Measurements from ENCODE around the gene SDCBP2. TPM values are rescaled to one million over a fixed set of nuclear protein-coding genes. Genes with fewer than 3 reads are reported as not detected.

The SDCBP2 gene
- total and polyA plus RNA-seq, 2 of the 8 experiments (the other 6 are each of a cell fraction or from before 2014, with no cell fraction given) = 4.2 to 6.7 TPM

- peaks cover 14 to 85% of the 10 kb centered on the region in 2 experiments for H3K79me2 ChIP-seq (ENCODE audit: control insufficient read depth in 1 of 2, insufficient read depth in 2 of 2, low read length in 2 of 2)
- peaks cover 25% of the 10 kb centered on the region for H3K79me1 ChIP-seq (ENCODE audit: low read depth, low read length)
- peaks cover 24 to 52% of the 10 kb centered on the region in 2 experiments for H4K20me1 ChIP-seq (replicated peaks in 1 of 2; ENCODE audit: control insufficient read depth in 1 of 2, insufficient read depth in 2 of 2, low read length in 2 of 2)
- H4K8ac ChIP-seq (ENCODE audit: extremely low read depth, insufficient read depth, low read length) = peak overlapping the region; percentile 29; the same call in 1 of the 2 replicates
- no peaks in the 10 kb centered on the region for H3K23me2 ChIP-seq (ENCODE audit: low read depth, low read length)
- no peaks in the 10 kb centered on the region for H3K27me3 ChIP-seq (replicated peaks in 1 of 4; ENCODE audit: control insufficient read depth in 3 of 4, extremely low read depth in 1 of 4, insufficient read depth in 3 of 4, low read length in 3 of 4)
- H3K14ac ChIP-seq (ENCODE audit: insufficient read length) = no peak overlapping the region
- no peak overlapping the region for H2BK120ac ChIP-seq (replicated peaks; ENCODE audit: low read depth, low read length)
- peaks cover 0 to 17% (median 2%) of the 10 kb centered on the region in 4 experiments; a peak in 4 of 7 replicates for H3K4me1 ChIP-seq (replicated peaks in 1 of 4; ENCODE audit: control insufficient read depth in 3 of 4, insufficient read depth in 4 of 4, low read length in 3 of 4)
- no peak overlapping the region for H2AFZ ChIP-seq (ENCODE audit: low read length)
- no peak overlapping the region for H2BK15ac ChIP-seq (ENCODE audit: low read length)
- H3K56ac ChIP-seq (replicated peaks; ENCODE audit: insufficient read length, low read depth, low read length) = no peak overlapping the region
- 82% methylated on average over 5 of the region's 5 CpGs; no CpG with 5 or more reads in 1 of the 2 experiments for WGBS, 2 experiments (ENCODE audit: extremely low coverage in 1 of 2, insufficient coverage in 1 of 2, insufficient read length in 1 of 2, insufficient replicate concordance in 2 of 2, low coverage in 1 of 2, low lambda C conversion rate in 2 of 2, missing lambda C conversion rate in 1 of 2)
- H2BK5ac ChIP-seq (ENCODE audit: low read depth, low read length) = no peak overlapping the region
- H3K9me3 ChIP-seq (ENCODE audit: insufficient read depth in 2 of 2, low read depth in 1 of 2, low read length in 1 of 2) = no peaks in the 10 kb centered on the region
- FAIRE-seq (no peak), DNase-seq (ENCODE audit: low read depth in 1 of 2, low spot score in 2 of 2) (no peak)
- H3K23ac ChIP-seq (ENCODE audit: insufficient read length) = no peak overlapping the region
- ChIA-PET CTCF (ENCODE audit: partially characterized antibody) (interaction anchor here (0.6 to 2.7 kb wide), 4 partner anchors 18 to 90 kb away, joined by 3 to 5 read pairs (median 4); no protein-coding TSS in a partner anchor), POLR2A (ENCODE audit: partially characterized antibody) (interaction anchor here (1.2 to 2.1 kb wide), 4 partner anchors 9 to 87 kb away, joined by 3 to 7 read pairs (median 4); no protein-coding TSS in a partner anchor)
- H4K5ac ChIP-seq (ENCODE audit: insufficient read length, low read depth, low read length) = no peak overlapping the region
- TF ChIP-seq GTF2F1 (IDR thresholded peaks at IDR 0.05; ENCODE audit: borderline replicate concordance, low read depth, low read length) (no peak), CTBP2 (IDR thresholded peaks at IDR 0.05; ENCODE audit: borderline replicate concordance, insufficient read depth, insufficient read length, low read length) (no peak), SIX5 (IDR thresholded peaks at IDR 0.05; ENCODE audit: low read depth, low read length) (no peak), YY1 (IDR thresholded peaks at IDR 0.05; ENCODE audit: low read depth, low read length) (no peak)
- H3K9ac ChIP-seq (replicated peaks in 1 of 4; ENCODE audit: extremely low read depth in 1 of 4, low read depth in 3 of 4, low read length in 3 of 4) = no peak overlapping the region
- peaks cover 6 to 16% (median 13%) of the 10 kb centered on the region in 4 experiments; a peak in 7 of 8 replicates for H3K36me3 ChIP-seq (ENCODE audit: control insufficient read depth in 2 of 4, insufficient read depth in 4 of 4, low read length in 3 of 4)
- no peak overlapping the region for H2BK20ac ChIP-seq (ENCODE audit: low read length)
- H3K4me3 ChIP-seq (ENCODE audit: extremely low read depth in 1 of 4, insufficient read depth in 2 of 4, low read depth in 3 of 4, low read length in 4 of 4) = no peak overlapping the region
- H4K91ac ChIP-seq (replicated peaks; ENCODE audit: insufficient read length, low read length) = no peak overlapping the region
- H3K4ac ChIP-seq (replicated peaks; ENCODE audit: insufficient read length, low read depth, low read length) = no peak overlapping the region
- H3K4me2 ChIP-seq (ENCODE audit: insufficient read depth in 1 of 2, low read depth in 2 of 2, low read length in 2 of 2) = no peak overlapping the region
- H3K27ac ChIP-seq (ENCODE audit: low read depth, low read length) = no peak overlapping the region
- no peak overlapping the region for H3K18ac ChIP-seq (ENCODE audit: extremely low read depth, low read length)
- H2BK12ac ChIP-seq (ENCODE audit: low read depth, low read length) = no peak overlapping the region
- no peak overlapping the region for H2AK5ac ChIP-seq (ENCODE audit: low read depth, low read length)
Measured at GRCh38 chr20:1377341-1377871, 48.5 kb upstream of the SDCBP2 start.

All from H1 (cell line).